GM19467 (cell line): ENCODE results near the gene ZBTB42.

ENCODE experiments used
- ATAC-seq: cut with Tn5 transposase; IDR thresholded peaks from one replicate; pipeline ENCODE4 v1.9.1; 2021; ENCODE audit warnings: mild to moderate bottlenecking, moderate library complexity; ENCODE audit not compliant: unreplicated experiment

The ZBTB42 gene

DNA sequence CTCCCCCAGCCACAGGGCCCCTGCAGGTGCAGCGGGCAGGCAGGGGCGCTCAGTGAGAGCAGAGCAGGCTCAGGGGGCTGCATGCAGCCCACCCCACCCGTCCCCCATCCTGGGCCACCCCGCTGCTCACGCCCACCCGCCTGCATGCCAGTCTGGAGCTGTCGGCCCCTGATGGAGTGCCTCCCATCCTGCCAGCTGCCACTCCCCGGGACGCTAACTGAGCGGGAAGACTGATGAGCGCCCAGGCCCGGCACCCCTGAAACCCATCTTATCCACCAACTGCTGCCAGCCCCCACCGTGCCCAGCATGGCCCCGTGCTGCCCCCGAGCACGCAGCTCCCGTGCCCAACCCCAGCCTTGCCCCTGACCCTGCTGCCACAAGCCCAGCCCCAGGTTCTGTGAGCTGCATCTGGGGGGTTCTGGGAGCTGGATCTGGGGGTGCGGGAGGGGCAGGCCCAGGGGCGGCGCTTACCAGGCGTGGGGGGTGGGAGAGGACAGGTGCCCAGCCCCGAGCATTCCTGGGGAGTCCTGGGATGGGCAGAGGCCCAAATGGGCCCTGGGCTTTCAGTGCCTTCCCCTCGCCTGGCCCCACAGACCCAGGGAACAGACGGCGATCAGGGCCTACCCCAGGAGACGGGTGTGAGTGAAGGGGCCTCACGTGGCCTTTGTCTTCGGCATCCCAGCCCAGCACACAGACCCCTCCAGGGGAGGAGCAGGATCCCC, 18.7 kb upstream of the ZBTB42 start:
- no peak for ATAC-seq

DNA sequence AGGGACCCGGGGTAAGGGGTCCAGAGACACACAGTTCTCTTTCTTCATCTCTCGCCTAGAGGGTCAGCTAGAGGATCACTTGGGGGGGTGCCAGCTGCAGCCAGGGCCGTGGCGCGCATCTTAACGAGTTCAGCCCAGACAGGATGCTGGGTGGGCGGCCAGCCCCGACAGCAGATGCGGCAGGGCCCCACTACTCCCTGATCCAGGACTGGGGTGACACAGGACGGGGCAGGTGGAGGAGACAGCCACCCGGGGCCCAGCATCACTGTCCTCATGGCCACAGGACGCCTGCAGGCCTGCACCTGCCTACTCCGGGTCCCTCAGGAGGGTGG, 18.1 kb upstream of the ZBTB42 start:
- no peak for ATAC-seq

DNA sequence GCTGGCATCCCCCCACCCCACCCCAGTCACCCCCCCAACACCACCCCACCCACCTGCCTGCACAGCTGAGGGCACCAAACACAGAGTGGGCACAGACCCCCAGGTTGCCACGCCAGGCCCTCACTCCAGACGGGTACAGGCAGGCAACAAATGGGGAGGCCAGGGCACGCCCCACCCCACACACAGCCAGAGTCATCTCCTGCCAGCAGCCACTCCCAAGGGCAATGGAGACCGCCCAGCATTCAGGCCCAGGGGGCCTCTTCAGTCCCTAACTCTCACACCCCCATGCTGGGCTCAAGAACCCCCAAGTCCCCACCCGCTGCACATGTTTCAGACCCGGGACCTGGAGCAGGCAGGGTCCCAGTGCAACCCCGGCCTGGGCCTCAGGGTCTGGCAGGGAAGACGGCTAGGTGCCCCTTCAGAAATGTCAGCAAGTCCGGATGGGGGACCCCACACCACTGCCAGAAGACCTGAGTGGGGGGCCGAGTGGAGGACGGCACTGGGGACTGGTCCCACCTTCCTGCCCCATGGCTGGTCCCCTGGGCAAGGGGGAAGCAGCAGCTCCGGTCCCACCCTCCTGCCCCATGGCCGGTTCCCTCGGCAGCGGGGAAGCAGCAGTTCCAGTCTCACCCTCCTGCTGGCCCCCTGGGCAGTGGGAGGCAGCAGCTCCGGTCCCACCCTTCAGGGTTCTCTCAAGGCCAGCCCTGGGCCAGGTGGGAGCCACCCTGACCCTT, 17.2 kb upstream of the ZBTB42 start:
- no peak for ATAC-seq

DNA sequence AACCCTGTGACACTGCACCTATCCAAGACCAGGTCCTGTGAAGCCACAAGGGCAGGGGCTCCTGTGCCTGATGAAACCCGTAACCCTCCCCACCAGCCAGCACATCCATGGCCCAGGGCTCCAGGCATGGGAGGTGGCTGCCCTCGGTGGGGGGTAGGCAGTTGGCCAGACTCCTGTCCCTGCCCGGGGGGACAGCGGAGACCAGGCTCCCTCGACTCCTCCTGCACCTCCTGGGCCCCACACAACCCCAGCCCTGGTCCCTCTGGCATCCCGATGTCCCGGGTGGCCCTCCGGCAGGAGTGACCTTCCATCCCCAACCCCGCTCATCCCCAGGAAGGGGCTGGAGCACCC, 16.7 kb upstream of the ZBTB42 start:
- ATAC-seq, result no peak

DNA sequence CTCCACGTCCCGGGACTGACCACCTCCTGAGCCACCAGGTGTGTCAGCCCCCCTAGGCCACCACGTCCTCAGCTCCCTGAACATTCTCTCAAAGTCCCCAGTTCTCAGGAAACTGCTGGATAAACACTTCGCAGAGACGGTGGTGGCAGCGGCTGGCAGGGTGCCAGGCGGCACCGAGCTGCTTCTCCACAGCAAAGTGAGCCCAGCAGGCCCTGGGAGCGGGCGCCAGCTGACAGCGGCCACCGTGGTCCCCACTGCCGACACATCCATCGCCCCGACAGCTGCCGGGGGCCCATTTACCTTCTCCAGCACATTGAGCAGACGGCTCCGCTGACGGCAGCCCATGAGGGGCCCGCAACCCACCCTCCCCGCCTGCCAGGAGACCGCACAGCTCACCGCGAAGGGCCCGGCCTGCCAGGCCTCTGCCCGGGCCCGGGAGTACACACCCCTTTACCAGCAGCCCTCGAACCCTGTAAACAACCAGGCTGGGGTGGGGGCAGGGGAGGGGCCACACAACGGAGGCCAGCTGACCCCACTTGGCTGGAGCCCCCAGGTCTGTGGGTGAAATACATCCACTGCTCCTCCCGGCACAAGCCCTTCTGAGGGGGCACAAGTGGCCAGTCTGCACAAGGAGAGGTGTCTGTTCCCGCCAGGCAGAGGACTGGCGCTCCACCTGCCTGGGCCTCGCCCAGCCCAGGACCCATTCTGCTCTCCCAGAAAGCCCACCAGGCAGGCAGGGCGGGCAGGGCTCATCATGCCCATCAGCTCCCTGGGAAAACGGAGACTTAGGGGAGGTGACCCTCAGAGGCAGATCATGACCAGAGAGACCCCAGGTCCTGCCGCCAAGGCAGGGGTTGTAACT, 15.8 kb upstream of the ZBTB42 start:
- ATAC-seq, result no peak

DNA sequence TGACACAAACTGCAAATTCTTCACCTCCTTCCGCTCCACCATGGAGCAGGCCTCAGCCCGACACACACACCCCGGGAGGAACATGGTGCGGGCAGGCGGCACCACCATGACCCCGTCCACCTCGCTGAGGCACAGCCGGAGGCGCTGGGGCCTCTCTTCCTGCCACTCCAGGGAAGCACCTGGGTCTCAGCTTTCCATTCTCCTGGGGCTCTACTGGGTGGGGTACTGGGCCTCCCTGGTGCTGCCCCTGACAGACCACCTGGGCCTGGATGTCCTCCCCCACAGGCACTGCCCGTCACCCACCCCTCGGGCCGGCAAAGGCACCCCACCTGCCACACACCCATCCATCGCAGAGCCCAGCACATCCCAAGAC, 15.2 kb upstream of the ZBTB42 start:
- no peak for ATAC-seq

DNA sequence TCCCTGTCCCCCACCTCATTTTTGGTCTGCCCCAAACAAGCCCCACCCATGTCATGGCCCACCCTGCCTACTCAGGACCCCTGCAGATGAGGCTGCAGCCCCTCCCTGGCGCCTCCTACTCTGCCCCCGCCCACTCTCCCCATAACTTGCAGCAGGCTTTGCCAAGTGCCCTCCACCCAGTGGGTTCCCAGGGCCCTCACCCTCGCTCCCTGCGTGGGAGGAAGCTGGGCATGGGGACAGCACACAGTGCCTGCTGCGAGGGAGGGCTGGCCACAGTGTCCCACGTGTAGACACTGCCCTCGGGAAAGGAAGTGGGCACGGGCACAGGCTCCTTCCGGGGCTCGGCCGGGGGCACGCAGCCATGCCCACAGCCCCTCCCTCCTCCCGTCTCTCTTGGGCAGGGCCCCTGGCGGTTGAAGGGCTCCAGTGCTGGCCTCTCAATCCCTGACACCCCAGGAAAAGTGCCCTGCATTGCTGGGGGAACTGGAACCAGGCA, 14.8 kb upstream of the ZBTB42 start:
- no peak for ATAC-seq

DNA sequence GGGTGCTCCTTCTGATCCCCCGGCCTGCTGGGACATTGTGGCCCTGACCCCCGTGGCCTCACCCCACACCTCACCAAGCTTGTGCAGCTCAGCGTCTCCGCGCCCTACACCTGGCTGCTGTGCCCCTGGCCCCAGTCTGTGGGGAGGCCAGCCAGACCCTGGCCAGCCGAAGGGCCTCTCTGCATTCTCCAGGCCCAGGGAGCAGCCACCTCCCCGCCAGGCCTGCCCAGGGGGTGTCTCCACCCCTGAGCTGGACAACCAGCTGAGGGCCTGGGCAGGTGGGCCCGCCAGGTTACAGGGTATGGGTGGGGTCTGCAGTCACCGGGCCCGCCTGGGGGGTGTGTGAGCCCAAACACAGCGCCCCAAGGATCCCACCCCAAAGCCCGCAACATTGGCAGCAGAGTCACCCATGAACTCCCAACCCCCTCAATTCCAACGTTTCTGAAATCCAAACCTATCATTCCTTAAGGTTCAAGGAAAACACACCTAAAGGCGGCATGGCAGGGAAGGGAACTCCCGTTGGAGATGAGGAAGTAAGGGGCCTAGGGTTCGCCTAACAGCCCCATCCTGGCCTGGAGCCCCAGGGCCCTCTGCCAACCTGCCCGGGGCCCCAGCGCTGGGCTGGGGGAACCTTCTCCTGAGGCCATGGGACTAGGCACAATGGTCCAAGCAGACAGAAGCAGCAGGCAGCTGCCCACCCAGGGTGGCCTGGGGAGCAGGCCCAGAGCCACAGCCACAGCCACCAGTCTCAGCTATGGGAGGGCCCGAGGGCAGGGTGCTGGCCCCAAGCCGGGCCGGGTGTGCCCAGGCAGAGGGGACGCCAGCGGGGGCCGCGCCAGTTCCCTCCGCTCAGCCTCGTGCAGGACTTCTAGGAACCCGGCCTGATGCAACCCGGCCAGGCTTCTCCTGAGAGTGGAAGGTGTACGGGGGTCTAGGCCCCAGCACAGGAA, 13.9 kb upstream of the ZBTB42 start:
- no peak for ATAC-seq

DNA sequence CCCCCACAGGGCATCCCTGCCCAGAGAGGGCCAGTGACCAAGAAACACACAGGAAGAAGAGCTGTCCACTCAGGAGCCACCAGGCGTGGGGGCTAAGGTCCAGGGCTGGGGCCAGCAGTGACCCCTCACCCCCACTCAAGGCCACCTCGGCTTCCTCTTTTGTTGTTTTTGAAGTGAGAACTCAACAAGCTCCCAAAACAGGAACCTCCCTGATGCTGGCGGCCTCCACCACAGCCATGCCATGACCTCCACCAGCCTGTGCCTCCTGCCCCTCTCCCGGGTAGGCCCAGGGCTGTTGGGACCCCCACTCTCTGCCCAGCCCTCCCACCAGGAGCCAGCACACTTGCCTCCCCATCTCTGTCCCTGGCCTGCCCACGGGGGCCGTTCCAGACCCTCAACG, 13.2 kb upstream of the ZBTB42 start:
- ATAC-seq, result no peak

DNA sequence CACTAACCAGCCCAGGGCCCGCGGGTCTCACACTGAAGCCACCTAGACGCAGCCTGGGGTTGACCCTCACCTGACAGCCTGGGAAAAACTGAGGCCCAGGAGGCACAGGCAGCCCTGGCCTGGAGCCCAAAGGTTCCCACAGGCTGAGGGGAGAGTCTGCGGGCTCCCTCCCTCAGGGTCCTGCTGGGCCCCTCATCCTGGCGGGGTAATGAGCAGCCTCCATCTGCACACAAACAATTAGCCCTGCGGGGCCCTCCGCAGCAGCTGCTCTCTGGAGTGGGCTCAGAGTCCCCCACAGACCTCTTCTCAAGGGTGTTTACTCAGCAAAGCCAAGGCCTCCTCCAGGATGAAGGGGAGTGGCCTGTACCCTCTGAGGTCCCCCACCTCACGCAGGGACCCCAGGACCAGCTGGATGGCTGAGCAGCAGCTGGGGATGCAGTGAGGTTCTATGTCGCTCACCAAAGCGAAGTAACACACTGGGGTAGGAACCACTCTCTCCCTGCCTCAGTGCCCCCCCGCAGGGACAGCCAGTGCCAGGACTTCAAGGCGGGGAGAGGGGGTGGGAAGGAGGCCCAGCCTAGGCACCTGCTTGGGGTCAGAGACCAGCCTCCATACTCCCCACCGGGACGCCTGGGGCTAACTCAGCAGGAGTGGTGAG, 12.6 kb upstream of the ZBTB42 start:
- ATAC-seq, result no peak

DNA sequence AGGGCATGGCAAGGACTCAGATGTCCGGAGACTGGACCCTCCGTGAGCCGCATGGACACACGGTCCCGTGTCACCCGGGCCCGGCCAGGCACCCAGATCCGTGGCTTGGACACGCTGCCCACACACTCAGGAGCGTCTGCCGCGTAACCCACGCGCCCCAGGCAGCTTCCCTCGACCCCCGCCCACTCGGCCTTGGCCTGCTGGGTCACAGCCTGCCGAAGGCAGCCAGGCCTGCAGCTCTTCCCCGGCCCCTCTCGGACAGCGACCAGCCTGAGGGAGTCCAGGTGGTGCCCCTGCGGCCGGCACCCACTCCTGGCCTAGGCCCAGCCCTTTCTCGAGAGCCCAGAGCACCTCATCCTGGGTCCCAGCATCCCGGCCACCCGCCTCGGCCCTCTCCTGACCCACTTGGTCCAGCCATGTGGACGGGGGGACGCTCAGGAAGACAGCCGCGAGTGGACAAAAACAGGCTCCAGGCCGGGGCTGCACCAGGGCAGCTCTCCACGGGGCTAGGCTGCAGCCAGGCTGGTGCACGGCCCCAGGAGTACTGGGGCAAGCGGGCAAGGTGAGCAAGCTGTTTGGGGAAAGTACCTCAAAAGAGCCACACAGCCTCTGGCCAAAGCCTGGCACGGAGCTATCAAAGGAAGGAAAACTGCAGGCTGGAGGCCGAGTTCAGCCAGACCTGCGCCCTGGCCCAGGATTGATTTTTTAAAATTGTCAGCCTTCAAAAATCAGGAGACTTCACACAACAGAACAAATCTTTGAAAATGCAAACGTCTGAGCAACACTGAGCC, 11.8 kb upstream of the ZBTB42 start:
- no peak for ATAC-seq

DNA sequence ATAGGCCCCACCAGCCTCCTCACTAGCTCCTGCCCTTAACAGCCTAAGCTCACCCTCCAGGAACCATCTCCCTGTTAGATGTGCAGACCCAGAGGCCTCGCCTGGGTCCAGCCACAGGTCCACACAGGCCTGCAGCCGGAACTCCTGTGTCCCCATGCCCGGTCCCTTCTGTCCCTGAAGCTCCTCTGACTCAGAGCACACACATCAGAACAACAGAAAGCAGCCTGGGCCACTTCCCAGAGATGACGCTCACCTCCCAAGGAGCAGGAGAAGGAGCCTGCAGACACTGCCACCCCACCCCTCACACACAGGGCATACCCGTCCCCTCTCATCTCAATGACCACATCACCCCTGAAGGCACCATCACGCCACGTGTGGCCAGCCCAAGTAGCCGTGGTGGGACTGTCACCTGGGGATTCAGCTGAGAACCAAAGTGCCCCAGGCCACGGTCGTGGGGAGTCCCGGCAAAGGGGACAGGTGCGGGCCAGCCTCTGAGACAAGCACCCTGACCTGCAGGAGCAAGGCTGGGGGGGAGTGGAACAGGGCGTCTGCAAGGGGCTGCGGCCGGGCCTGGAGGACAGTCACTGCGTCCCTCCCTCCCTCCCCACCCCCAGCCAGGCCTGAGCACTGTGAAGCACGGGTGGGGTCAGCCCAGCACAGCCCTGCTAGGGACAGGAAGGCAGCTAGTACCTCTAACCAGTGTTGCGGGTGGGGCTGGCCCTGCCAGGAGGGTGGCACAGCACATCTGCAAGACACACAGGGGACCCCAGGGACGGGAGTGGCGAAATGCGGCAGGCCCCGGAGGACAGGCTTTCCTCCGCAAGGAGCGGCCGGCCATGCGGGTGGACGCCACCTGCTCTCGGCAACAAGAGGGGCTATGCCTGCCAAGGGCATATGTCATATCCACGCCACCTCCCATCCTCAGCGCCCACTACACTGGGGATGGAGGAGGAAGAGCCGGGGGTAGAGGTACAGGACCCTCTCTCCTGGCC, 10.9 kb upstream of the ZBTB42 start:
- no peak for ATAC-seq

DNA sequence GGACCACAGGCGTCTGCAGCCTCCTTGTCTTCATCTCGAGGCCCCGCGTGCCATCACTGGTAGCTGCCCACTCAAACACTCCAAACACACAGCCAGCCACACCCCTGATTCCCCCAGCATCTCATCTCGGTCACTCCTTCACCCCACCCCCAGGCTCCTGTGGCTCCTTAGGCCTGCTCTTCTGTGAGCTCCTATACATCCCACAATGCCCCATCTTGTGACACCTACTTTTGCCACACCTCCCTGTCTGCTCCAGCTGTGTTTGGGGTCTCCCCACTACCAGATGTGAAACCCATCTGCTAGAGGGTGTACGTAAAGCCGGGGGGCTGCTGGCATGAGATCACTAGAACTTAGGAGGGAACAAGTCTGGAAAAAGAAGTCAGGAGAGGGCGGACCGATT, 9.5 kb upstream of the ZBTB42 start:
- ATAC-seq, result no peak

DNA sequence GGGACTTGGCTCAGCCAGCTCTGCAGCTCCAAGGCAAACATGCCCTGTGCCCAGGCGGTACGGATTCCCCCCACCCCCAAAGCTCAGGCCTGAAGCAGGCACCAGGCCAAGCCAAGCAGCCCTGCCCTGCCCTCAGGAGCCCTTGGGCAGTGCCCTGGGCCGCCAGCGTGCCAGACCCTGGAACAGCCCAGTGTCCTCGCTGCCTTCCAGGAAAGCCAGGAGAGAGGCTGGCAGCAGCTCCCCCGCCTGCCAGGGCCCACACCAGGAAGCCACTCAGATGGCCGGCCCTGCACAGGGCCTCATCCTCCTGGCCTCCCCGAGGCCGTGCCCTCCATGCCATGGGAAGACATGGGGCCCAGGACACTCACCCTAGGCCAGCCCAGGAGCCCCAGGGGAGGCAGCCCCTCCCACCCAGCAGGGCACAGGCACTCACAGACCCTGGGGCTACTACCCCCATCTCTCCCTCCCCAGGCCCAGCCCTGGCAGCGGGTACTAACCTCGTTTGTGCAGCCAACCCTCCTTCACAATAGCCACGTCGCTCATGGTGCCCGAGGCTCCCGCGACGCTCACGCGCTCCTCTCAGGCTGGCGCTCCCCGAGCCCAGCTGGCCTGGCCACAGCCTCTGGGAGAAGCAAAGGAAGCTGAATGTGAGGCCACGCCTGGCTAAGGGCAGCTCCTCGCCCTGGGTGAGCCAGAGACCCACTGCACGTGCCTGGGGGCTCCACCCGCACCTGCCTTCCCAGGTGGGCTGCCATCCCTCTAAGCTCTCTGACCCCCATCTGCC, 8.6 kb upstream of the ZBTB42 start:
- no peak for ATAC-seq

DNA sequence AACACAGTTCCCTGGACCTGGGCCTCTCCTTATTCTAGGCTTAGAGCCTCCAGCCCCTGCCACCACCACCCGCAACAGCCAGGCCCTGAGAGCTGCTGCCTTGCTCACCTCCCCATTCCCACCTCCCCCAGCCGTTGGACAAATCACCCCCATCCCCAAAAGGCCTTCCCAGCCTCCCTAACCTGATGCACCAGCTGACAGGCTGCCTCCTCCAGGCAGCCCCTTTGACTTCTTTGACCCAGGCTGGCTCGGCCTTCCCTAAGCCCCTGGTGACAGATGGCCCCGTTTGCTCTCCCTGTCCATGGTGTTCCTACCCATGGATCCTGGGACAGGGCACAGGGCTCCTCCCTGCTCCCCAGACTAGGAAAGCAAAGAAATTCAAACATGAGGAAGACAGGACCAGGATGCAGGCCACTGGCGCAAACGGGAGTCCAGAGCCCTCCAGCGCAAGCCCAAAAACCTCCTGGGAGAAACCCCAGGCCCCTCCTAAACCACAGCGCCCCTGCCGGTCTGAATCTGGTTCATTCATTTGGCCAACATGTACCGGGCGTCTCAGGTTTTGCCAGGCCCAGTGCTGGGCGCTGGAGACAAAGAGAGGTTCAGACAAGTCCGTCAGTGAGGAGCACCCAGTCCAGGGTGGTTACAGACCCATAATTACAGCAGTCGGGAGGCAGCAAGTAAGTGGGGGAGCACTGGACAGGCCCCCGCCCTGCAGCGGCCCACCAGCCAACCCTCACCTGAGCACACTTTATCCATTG, 7.8 kb upstream of the ZBTB42 start:
- ATAC-seq, result no peak

DNA sequence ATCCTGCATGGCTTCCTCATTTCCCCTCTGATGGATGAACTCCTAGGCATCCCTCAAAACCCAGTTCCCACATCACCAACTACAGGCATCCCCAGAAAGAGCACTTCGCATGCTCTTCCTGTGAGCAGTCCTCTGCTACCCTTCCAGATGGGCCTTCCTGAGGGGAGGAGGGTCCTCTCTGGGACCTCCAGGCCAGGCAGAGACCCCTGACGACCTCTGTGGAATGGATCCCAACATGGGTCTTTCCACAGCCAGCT, 7.3 kb upstream of the ZBTB42 start:
- no peak for ATAC-seq

DNA sequence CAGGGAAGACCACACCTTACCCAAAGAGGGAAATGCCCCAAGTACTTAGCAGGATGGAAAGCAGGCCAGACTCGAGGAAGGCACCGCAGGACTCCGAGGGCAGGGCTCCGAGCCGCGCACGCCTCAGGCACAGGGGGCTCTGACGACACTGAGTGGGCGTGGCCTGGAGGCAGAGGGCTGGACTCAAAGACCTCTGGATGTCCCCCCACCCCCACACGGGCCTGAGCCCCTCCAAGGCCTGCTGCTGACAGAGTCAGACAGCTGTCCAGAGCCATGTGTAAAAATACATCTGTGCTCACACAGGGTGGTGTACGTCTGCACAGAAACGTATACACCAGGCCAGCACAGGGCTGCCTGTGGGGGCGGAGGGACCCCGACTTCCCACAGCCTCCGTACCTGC, 6.8 kb upstream of the ZBTB42 start:
- ATAC-seq, result no peak
